ENCODE measurements around the gene TNFAIP8L2. TPM values are rescaled to one million over a fixed set of nuclear protein-coding genes. Genes with fewer than 3 reads are reported as not detected.
"Not testable (repeated sequence)": the region's sequence is repeated elsewhere in the genome, so short reads cannot be mapped to it uniquely, and the experiment has no call there.

TNFAIP8L2 gene
- total and polyA plus RNA-seq, 3 experiments from 2014 or later: 22.6 to 25.5 (median 24.6) TPM

DNA sequence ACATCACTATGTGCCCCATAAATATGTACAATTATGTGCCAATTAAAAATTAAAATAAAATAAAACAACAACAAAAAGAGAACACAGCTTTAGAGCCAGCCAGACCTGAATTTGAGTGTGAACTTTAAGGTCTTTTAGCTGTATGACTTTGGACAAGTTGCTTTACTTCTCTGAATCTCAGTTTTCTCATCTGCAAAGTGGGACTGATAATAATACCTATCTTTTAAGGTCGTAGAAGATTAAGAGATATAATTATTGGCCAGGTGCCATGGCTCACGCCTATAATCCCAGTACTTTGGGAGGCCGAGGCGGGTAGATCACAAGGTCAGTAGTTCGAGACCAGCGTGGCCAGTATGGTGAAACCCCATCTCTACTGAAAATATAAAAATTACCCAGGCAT, 36.9 kb downstream of the TNFAIP8L2 start:
- Mint-ChIP-seq H3K27ac (no peak overlapping the region), H3K27me3 (peaks cover 4 to 8% of the 10 kb centered on the region in 2 donors), H3K36me3 (peaks cover 0 to 10% (median 0%) of the 10 kb centered on the region in 3 donors), H3K4me1 (peaks cover 30 to 42% (median 40%) of the 10 kb centered on the region in 3 donors), H3K9me3 (peaks cover 0 to under 1% (median 0%) of the 10 kb centered on the region in 5 donors), H3K4me3 (no peak overlapping the region)
- H3K4me1 ChIP-seq (ENCODE audit: insufficient read depth, low read length): peaks cover 24% of the 10 kb centered on the region
- DNase-seq: no peak
- ChIA-PET POLR2A (interaction anchor here (0.6 kb wide), 1 partner anchor 57 kb away, joined by 4 read pairs; no protein-coding TSS in a partner anchor), CTCF (interaction anchor here (1.1 to 1.3 kb wide), 3 partner anchors 13 to 94 kb away, joined by 3 to 5 read pairs (median 4); partner anchors contain the start of gene TNFAIP8L2)
- H3K27ac ChIP-seq (ENCODE audit: low read depth, low read length): no peak overlapping the region
- no peak overlapping the region for H3K4me3 ChIP-seq (ENCODE audit: low read length)
- no peaks in the 10 kb centered on the region for H3K27me3 ChIP-seq (ENCODE audit: insufficient read depth, low read length, poor library complexity, severe bottlenecking)
- H3K36me3 ChIP-seq (ENCODE audit: insufficient read depth, low read length): no peaks in the 10 kb centered on the region
- no peaks in the 10 kb centered on the region for H3K9me3 ChIP-seq (ENCODE audit: low read length)

DNA sequence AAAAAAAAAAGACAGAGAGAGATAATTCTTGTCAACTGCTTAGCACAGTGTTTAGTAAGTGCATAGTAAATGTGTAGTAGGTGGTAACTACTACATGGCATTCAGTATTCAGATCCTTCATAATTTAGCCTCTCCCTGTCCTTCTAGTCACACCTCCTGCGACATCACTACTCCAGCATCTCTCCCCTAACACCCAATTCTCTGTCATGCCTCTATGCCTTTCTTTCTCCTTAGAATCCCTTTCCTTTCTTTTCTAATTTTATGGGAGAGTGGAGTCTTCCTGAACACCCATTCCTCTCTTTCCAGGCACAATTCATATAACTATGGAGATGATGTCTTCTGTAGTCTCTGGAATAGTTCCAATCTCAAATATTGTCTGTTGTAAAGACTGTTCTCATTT, 37.4 kb downstream of the TNFAIP8L2 start:
- peaks cover 19% of the 10 kb centered on the region for H3K4me1 ChIP-seq (ENCODE audit: insufficient read depth, low read length)
- no peak overlapping the region for H3K4me3 ChIP-seq (ENCODE audit: low read length)
- H3K27ac ChIP-seq (ENCODE audit: low read depth, low read length): no peak overlapping the region
- peaks cover 29 to 41% (median 39%) of the 10 kb centered on the region in 3 donors for H3K4me1 Mint-ChIP-seq
- ChIA-PET POLR2A (no interaction called here), CTCF (interaction anchor here (1.3 kb wide), 1 partner anchor 12 kb away, joined by 5 read pairs; no protein-coding TSS in a partner anchor)
- peaks cover 5 to 8% of the 10 kb centered on the region in 2 donors for H3K27me3 Mint-ChIP-seq
- no peaks in the 10 kb centered on the region for H3K36me3 ChIP-seq (ENCODE audit: insufficient read depth, low read length)
- no peaks in the 10 kb centered on the region for H3K9me3 ChIP-seq (ENCODE audit: low read length)
- no peaks in the 10 kb centered on the region for H3K27me3 ChIP-seq (ENCODE audit: insufficient read depth, low read length, poor library complexity, severe bottlenecking)
- peak overlapping the region in 1 of 7 donors; percentile 56 for H3K4me3 Mint-ChIP-seq
- H3K9me3 Mint-ChIP-seq: peaks cover 0 to 2% (median 0%) of the 10 kb centered on the region in 5 donors
- peak overlapping the region in 3 of 8 donors; percentile 7 to 52 (median 47) for H3K27ac Mint-ChIP-seq
- H3K36me3 Mint-ChIP-seq: peaks cover 0 to 16% (median 0%) of the 10 kb centered on the region in 3 donors
- no peak for DNase-seq

DNA sequence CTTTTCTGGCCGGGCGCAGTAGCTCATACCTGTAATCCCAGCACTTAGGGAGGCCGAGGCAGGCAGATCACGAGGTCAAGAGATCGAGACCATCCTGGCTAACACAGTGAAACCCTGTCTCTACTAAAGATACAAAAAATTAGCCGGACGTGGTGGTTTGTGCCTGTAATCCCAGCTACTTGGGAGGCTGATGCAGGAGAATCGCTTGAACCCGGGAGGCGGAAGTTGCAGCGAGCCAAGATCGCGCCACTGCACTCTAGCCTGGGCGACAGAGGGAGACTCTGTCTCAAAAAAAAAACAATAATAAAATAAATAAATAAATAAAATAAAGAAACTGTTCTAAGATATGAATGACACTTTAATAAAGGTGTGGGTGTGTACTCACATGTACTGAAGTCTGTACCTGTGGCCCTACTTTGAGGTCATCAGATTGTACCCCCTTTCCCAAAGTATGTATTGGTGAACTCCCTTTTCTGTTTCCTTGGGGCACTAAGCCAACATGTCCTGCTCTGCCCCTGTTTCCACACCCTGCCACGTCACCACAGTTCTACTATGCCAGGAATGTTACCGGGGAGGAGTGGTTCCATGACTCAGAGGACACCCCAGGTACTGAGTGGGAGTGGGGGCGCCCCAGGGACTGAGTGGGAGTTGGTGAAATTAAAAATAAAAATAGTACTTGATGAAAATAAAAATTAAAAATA, 38.6 kb downstream of the TNFAIP8L2 start:
- H3K9me3 Mint-ChIP-seq; DNase-seq; H3K27me3 ChIP-seq (ENCODE audit: insufficient read depth, low read length, poor library complexity, severe bottlenecking); H3K27me3 Mint-ChIP-seq; POLR2A ChIA-PET; H3K9me3 ChIP-seq (ENCODE audit: low read length); H3K27ac ChIP-seq (ENCODE audit: low read depth, low read length); H3K36me3 ChIP-seq (ENCODE audit: insufficient read depth, low read length); H3K4me3 ChIP-seq (ENCODE audit: low read length): not testable (repeated sequence)
- CTCF ChIA-PET: interaction anchor here (1.1 kb wide), 1 partner anchor 57 kb away, joined by 5 read pairs; no protein-coding TSS in a partner anchor
- Mint-ChIP-seq H3K4me1 (peaks cover 32 to 41% (median 39%) of the 10 kb centered on the region in 3 donors), H3K4me3 (peak overlapping the region in 1 of 7 donors; percentile 32), H3K27ac (peak overlapping the region in 1 of 8 donors; percentile 61), H3K36me3 (peaks cover 0 to 17% (median 2%) of the 10 kb centered on the region in 3 donors)
- peaks cover 19% of the 10 kb centered on the region for H3K4me1 ChIP-seq (ENCODE audit: insufficient read depth, low read length)

DNA sequence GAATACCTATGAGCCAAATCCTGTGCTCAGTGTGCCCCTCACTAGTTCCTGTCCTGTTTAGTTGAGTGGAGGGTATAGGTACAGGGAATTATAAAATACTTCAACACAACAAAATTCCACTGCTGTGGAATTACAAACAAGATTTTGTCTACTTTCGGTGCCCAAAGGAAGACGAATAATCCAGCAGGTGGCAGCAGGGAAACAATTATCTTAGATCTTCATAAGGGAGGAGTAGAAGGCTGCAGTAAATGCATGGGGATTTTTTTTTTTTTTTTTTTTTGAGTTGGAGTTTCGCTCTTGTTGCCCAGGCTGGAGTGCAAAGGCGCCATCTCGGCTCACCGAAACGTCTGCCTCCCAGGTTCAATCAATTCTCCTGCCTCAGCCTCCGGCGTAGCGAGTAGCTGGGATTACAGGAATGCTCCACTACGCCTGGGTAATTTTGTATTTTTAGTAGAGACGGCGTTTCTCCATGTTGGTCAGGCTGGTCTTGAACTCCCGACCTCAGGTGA, 39.9 kb downstream of the TNFAIP8L2 start:
- no peaks in the 10 kb centered on the region for H3K27me3 ChIP-seq (ENCODE audit: insufficient read depth, low read length, poor library complexity, severe bottlenecking)
- no peak overlapping the region for H3K4me3 ChIP-seq (ENCODE audit: low read length)
- POLR2A ChIA-PET: interaction anchor here (0.7 to 0.8 kb wide), 2 partner anchors 8 to 56 kb away, joined by 3 to 11 read pairs; no protein-coding TSS in a partner anchor
- peak; percentile 13 to 63 (median 46) for DNase-seq
- H3K27ac ChIP-seq (ENCODE audit: low read depth, low read length): no peak overlapping the region
- peaks cover 5 to 8% of the 10 kb centered on the region in 2 donors for H3K27me3 Mint-ChIP-seq
- CTCF ChIA-PET: interaction anchor here (0.7 to 1.1 kb wide), 2 partner anchors 56 to 140 kb away, joined by 3 to 5 read pairs; no protein-coding TSS in a partner anchor
- H3K27ac Mint-ChIP-seq: peak overlapping the region in 3 of 8 donors; percentile 53 to 64 (median 54)
- peaks cover 18% of the 10 kb centered on the region for H3K4me1 ChIP-seq (ENCODE audit: insufficient read depth, low read length)
- peak overlapping the region in 5 of 7 donors; percentile 12 to 77 (median 54) for H3K4me3 Mint-ChIP-seq
- peaks cover 0 to 2% (median 0%) of the 10 kb centered on the region in 5 donors for H3K9me3 Mint-ChIP-seq
- peaks cover 34 to 39% (median 35%) of the 10 kb centered on the region in 3 donors for H3K4me1 Mint-ChIP-seq
- no peaks in the 10 kb centered on the region for H3K36me3 ChIP-seq (ENCODE audit: insufficient read depth, low read length)
- peaks cover 0 to 18% (median 2%) of the 10 kb centered on the region in 3 donors for H3K36me3 Mint-ChIP-seq
- no peaks in the 10 kb centered on the region for H3K9me3 ChIP-seq (ENCODE audit: low read length)

DNA sequence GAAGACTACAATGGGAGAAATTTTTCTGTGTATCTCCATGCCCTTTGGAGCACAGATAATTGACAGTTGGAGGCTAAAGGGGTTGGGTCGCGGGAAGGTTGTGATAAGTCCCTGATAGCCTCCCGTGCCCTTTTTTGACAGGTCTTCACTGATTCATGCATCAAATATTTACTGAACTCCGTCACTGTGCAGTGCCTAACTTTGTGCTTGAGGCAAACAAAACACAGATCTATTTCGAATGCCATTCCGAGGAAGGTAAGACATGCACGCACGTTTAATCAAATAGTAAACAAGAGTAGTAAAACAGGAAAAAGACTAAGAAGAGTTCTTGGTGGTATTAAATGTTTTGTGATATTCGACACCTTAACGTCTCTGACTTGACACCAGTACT, 41.4 kb downstream of the TNFAIP8L2 start:
- Histone ChIP-seq H3K27me3 (ENCODE audit: insufficient read depth, low read length, poor library complexity, severe bottlenecking) (no peaks in the 10 kb centered on the region), H3K36me3 (ENCODE audit: insufficient read depth, low read length) (no peaks in the 10 kb centered on the region), H3K9me3 (ENCODE audit: low read length) (no peaks in the 10 kb centered on the region), H3K4me1 (ENCODE audit: insufficient read depth, low read length) (peaks cover 18% of the 10 kb centered on the region), H3K27ac (ENCODE audit: low read depth, low read length) (no peak overlapping the region), H3K4me3 (ENCODE audit: low read length) (peak overlapping the region; percentile 89)
- Mint-ChIP-seq H3K4me1 (peaks cover 36 to 49% (median 44%) of the 10 kb centered on the region in 3 donors), H3K4me3 (peak overlapping the region; percentile 95 to 100 (median 98)), H3K27ac (peak overlapping the region; percentile 91 to 99 (median 96)), H3K9me3 (peaks cover 0 to 2% (median 0%) of the 10 kb centered on the region in 5 donors), H3K36me3 (peaks cover 0 to 28% (median 3%) of the 10 kb centered on the region in 3 donors), H3K27me3 (peaks cover 5 to 8% of the 10 kb centered on the region in 2 donors)
- DNase-seq: peak in 1 of 5 donors; percentile 8
- ChIA-PET CTCF (interaction anchor here (3.4 kb wide), 1 partner anchor 54 kb away, joined by 13 read pairs; no protein-coding TSS in a partner anchor), POLR2A (interaction anchor here (2.2 kb wide), 1 partner anchor 8 kb away, joined by 8 read pairs; the partner anchor contains the start of gene VPS72)

DNA sequence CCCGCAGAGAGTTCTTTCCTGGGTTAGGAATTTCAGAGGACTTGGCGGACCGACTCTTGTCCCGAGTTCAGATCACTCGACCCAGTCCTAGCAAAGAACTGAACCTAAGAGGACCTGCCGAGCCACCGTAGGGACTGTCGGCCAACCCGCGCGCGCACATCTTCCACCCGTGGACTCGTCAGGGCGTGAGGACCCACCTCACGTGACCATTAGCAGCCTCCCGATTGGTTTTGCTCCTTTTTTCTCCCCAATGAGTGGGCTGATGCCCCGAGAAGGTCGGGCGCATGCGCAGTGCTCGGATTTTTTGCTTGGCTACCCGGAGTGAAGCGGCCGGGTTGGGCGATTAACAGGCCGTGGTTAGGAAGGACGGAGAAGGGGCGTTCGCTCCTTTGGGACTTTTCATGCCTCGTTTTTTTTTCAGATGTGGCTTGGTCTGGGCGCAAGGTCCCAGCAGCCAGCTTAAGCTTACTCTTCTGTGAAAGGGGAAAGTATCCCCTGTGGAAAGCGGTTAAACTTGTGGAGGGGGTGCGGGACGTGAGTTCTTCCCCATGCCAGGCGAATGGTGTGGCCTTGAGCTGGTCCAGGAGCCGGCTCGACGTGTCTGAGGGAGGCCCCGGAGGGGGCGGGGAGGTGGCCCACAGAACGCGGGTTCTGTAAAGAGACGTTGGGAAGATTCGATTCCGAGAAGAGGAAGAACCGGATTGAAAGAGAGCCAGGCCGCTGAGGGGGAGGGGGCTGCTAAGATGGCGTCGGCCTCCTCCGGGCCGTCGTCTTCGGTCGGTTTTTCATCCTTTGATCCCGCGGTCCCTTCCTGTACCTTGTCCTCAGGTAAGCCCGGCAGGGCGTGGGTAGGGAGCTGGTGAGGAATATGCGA, 42.0 kb downstream of the TNFAIP8L2 start, which contains the start of gene PIP5K1A:
Gene PIP5K1A, plus strand, starts transcription at position 299 of the 874 bp plus-strand sequence. Its CDS starts 445 bp downstream, at position 744.
- POLR2A ChIA-PET: interaction anchor here (0.7 to 2.2 kb wide), 2 partner anchors 9 to 56 kb away, joined by 3 to 8 read pairs; partner anchors contain the start of genes PSMD4 and VPS72
- peaks cover 0 to 2% (median 0%) of the 10 kb centered on the region in 5 donors for H3K9me3 Mint-ChIP-seq
- peak; percentile 96 to 99 (median 99) for DNase-seq
- Histone ChIP-seq H3K4me1 (ENCODE audit: insufficient read depth, low read length) (peaks cover 18% of the 10 kb centered on the region), H3K36me3 (ENCODE audit: insufficient read depth, low read length) (no peaks in the 10 kb centered on the region), H3K9me3 (ENCODE audit: low read length) (no peaks in the 10 kb centered on the region), H3K4me3 (ENCODE audit: low read length) (peak within 1 kb of the TSS; percentile 89), H3K27ac (ENCODE audit: low read depth, low read length) (peak within 1 kb of the TSS; percentile 85), H3K27me3 (ENCODE audit: insufficient read depth, low read length, poor library complexity, severe bottlenecking) (no peaks in the 10 kb centered on the region)
- peaks cover 0 to 30% (median 5%) of the 10 kb centered on the region in 3 donors for H3K36me3 Mint-ChIP-seq
- peaks cover 5 to 8% of the 10 kb centered on the region in 2 donors for H3K27me3 Mint-ChIP-seq
- CTCF ChIA-PET: interaction anchor here (0.9 to 3.4 kb wide), 3 partner anchors 9 to 99 kb away, joined by 3 to 13 read pairs (median 3); partner anchors contain the start of gene VPS72
- peak within 1 kb of the TSS; percentile 95 to 100 (median 98) for H3K4me3 Mint-ChIP-seq
- H3K4me1 Mint-ChIP-seq: peaks cover 36 to 51% (median 44%) of the 10 kb centered on the region in 3 donors
- H3K27ac Mint-ChIP-seq: peak within 1 kb of the TSS; percentile 91 to 99 (median 96)
